OCI-LY3 (cell line): ENCODE measurements around the gene CPA3.

Experiments used
- H2AFZ ChIP-seq: fragments of 200-600, 300-600 bp; shearing (Covaris generic); 2 replicates; pipeline ENCODE4 v1.6.0; 2014; ENCODE audit warnings: antibody characterized with exemption, low read depth, low read length
- H3K27ac ChIP-seq: fragments of 200-600, 300-600 bp; sonication (generic); 2 replicates; pipeline ENCODE4 v1.5.1; 2014; ENCODE audit warnings: mild to moderate bottlenecking, low read length, moderate library complexity, mixed read lengths
- H3K27me3 ChIP-seq: fragments of 200-600, 300-600 bp; sonication (generic); 2 replicates; pipeline ENCODE4 v1.6.1; 2014; ENCODE audit warnings: low read depth, low read length, mixed read lengths
- H3K36me3 ChIP-seq: fragments of 200-600, 300-600 bp; sonication (generic); replicated peaks from 2 replicates; pipeline ENCODE3; 2014; ENCODE audit warnings: low read depth, low read length, mixed read lengths
- H3K4me1 ChIP-seq: fragments of 300-600, 200-600 bp; sonication (generic); 2 replicates; pipeline ENCODE4 v1.6.1; 2014; ENCODE audit warnings: low read length, mixed read lengths
- H3K4me2 ChIP-seq: fragments of 200-600, 300-600 bp; sonication (generic); 2 replicates; pipeline ENCODE4 v1.6.1; 2014; ENCODE audit warnings: low read length, mixed read lengths
- H3K4me3 ChIP-seq: fragments of 300-600, 200-600 bp; sonication (generic); 2 replicates; pipeline ENCODE4 v1.5.1; 2014; ENCODE audit warnings: antibody characterized with exemption, mild to moderate bottlenecking, low read length, moderate library complexity
- H3K79me2 ChIP-seq: fragments of 300-600, 200-600 bp; shearing (Covaris generic); 2 replicates; pipeline ENCODE4 v1.6.1; 2014; ENCODE audit warnings: mild to moderate bottlenecking, low read length, mixed read lengths
- H3K9ac ChIP-seq: fragments of 300-600, 200-600 bp; shearing (Covaris generic); 2 replicates; pipeline ENCODE4 v1.6.0; 2014; ENCODE audit warnings: mild to moderate bottlenecking, low read length, moderate library complexity
- H3K9me3 ChIP-seq: fragments of 200-600, 300-600 bp; shearing (Covaris generic); 2 replicates; pipeline ENCODE4 v1.6.1; 2014; ENCODE audit warnings: low read length, mixed read lengths; ENCODE audit not compliant: insufficient read depth
- H4K20me1 ChIP-seq: fragments of 200-600, 300-600 bp; sonication (generic); 2 replicates; pipeline ENCODE4 v1.6.1; 2016; ENCODE audit warnings: low read length, mixed read lengths; ENCODE audit not compliant: insufficient read depth
- EZH2phosphoT487 ChIP-seq: fragments of 200-600 bp; shearing (Covaris generic); IDR thresholded peaks from 2 replicates; pipeline ENCODE4 v1.6.1; 2018; ENCODE audit warnings: antibody characterized with exemption, mixed run types, low read depth
- TF ChIP-seq, protein P1 (sequence below): fragments of 200-600, 300-600 bp; sonication (generic); IDR thresholded peaks from 2 replicates; pipeline ENCODE4 v1.5.1; 2014; ENCODE audit warnings: antibody characterized with exemption, low read length, low read depth

CPA3 gene

DNA sequence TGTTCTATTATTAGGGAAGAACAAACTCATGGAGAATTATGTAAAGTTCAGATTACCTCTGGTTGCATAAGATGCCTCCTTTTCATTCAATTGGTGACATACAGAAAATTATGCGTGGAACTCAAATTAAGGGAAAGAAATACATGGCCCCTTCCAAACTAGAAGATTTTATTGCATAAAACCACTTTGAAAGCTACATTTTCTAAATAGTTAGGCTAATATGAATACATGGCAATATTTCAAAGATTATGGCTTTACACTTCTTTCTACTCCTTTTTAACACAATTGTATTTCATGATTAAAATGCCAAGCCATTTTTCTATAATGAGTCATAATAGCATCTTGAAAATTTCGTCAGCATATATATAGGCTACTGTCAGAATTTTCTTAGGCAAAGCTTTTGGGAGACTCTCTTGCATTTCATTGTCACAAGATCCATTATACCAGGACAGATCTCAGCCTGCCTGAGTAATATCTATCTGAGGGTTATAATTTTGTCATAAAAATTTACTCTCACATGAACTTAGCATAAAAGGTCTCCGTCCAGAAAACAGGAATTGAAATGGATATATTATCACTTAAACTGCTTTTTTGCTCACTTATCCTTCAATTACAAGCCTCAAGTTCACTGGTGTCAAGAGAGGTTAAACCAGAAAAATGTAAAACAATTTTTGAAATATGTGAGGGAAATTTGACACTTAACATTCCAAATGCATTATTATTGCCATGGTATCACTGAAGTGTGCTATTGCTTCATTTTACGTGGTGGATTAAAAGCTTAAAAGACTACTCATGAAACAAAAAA, 37.1 kb downstream of the CPA3 start:
- no peak overlapping the region for H2AFZ ChIP-seq
- no peaks in the 10 kb centered on the region for H3K36me3 ChIP-seq
- no peak overlapping the region for H3K27ac ChIP-seq
- TF ChIP-seq EZH2phosphoT487 = no peak
- TF ChIP-seq, protein P1, sequence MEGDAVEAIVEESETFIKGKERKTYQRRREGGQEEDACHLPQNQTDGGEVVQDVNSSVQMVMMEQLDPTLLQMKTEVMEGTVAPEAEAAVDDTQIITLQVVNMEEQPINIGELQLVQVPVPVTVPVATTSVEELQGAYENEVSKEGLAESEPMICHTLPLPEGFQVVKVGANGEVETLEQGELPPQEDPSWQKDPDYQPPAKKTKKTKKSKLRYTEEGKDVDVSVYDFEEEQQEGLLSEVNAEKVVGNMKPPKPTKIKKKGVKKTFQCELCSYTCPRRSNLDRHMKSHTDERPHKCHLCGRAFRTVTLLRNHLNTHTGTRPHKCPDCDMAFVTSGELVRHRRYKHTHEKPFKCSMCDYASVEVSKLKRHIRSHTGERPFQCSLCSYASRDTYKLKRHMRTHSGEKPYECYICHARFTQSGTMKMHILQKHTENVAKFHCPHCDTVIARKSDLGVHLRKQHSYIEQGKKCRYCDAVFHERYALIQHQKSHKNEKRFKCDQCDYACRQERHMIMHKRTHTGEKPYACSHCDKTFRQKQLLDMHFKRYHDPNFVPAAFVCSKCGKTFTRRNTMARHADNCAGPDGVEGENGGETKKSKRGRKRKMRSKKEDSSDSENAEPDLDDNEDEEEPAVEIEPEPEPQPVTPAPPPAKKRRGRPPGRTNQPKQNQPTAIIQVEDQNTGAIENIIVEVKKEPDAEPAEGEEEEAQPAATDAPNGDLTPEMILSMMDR = no peak
- no peaks in the 10 kb centered on the region for H3K9me3 ChIP-seq
- no peak overlapping the region for H3K4me3 ChIP-seq
- H3K4me2 ChIP-seq = no peak overlapping the region
- H3K4me1 ChIP-seq = no peaks in the 10 kb centered on the region
- no peak overlapping the region for H3K9ac ChIP-seq
- H3K27me3 ChIP-seq = peaks cover 4% of the 10 kb centered on the region; the same call in 1 of the 2 replicates
- H3K79me2 ChIP-seq = no peaks in the 10 kb centered on the region
- no peaks in the 10 kb centered on the region for H4K20me1 ChIP-seq

DNA sequence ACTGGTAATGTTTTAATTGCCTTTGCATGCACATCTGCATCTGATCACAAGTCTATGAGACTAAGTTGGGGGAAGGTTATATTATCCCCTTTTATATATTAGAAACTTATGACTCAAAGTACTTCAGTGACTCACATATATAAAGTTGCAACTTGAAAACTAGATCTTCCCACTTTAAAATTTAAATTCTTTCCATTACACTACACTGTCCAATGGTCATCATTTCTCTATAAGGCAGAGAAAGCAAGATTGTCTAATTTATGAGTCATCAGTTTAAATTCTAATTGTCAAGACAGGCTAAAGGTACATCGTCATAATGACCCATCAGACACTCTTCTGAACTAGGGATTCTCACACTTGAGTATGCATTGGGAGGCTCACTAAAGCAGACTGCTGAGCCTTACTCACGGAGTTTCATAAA, 37.9 kb downstream of the CPA3 start:
- no peaks in the 10 kb centered on the region for H3K79me2 ChIP-seq
- no peaks in the 10 kb centered on the region for H3K9me3 ChIP-seq
- H2AFZ ChIP-seq = no peak overlapping the region
- TF ChIP-seq, protein P1 = no peak
- TF ChIP-seq EZH2phosphoT487 = no peak
- H4K20me1 ChIP-seq = no peaks in the 10 kb centered on the region
- H3K27me3 ChIP-seq = peaks cover 4% of the 10 kb centered on the region; the same call in 1 of the 2 replicates
- no peaks in the 10 kb centered on the region for H3K36me3 ChIP-seq
- H3K4me2 ChIP-seq = no peak overlapping the region
- no peak overlapping the region for H3K4me3 ChIP-seq
- H3K9ac ChIP-seq = no peak overlapping the region
- H3K4me1 ChIP-seq = no peaks in the 10 kb centered on the region
- no peak overlapping the region for H3K27ac ChIP-seq

DNA sequence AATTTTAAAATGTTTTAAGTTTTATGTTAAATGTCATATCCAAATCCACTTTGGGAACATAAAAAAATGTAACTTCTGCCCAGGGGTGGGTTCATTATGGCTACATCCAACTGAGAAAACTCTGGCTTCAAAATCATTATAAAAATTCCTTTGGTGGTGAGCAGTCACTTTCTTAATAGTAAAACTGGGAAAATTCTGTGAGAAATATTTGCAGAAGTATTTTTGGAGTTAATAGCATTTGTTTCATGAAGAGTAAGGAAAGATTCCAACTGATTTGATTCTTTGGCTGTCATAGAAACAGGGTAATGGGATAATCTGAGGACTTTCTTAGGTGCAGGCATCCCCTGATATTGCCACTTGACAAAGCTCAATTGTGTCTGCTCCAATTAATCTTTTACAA, 38.8 kb downstream of the CPA3 start:
- TF ChIP-seq, protein P1 = no peak
- no peak for TF ChIP-seq EZH2phosphoT487
- H2AFZ ChIP-seq = no peak overlapping the region
- no peaks in the 10 kb centered on the region for H4K20me1 ChIP-seq
- H3K27me3 ChIP-seq = peaks cover 4% of the 10 kb centered on the region; the same call in 1 of the 2 replicates
- H3K4me3 ChIP-seq = no peak overlapping the region
- no peak overlapping the region for H3K4me2 ChIP-seq
- H3K27ac ChIP-seq = no peak overlapping the region
- H3K4me1 ChIP-seq = no peaks in the 10 kb centered on the region
- no peaks in the 10 kb centered on the region for H3K36me3 ChIP-seq
- H3K79me2 ChIP-seq = no peaks in the 10 kb centered on the region
- no peaks in the 10 kb centered on the region for H3K9me3 ChIP-seq
- no peak overlapping the region for H3K9ac ChIP-seq

DNA sequence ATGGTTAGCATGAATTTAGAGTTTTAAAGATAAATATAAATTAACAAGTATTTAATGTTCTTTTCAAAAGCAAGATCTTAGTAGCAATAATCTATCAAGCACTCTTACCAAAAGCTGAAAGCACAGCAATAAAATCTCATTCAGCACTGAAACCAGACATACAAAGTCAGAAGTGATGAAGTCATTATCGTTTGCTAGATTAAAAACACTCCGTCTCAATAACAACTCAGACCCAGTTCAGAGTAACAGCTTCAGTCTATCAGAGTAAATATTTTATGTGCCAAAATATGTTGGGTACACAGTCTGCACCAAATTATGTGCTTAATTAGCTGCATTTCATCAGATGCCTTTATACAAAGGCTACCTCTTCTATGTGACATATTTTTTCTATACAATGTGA, 41.6 kb downstream of the CPA3 start:
- Histone ChIP-seq H2AFZ (no peak overlapping the region), H3K4me3 (no peak overlapping the region), H3K9me3 (no peaks in the 10 kb centered on the region), H3K36me3 (no peaks in the 10 kb centered on the region), H3K27me3 (0 out of 2 replicates have a peak, but pooled peaks cover 4% of the 10 kb centered on the region), H3K79me2 (no peaks in the 10 kb centered on the region), H3K4me2 (no peak overlapping the region), H3K4me1 (no peaks in the 10 kb centered on the region), H3K27ac (no peak overlapping the region), H3K9ac (no peak overlapping the region), H4K20me1 (no peaks in the 10 kb centered on the region)
- TF ChIP-seq, protein P1 = no peak
- no peak for TF ChIP-seq EZH2phosphoT487
